GM10248 (cell line): ENCODE data around the gene MMP12.
"Not testable (repeated sequence)": the region's sequence is repeated elsewhere in the genome, so short reads cannot be mapped to it uniquely, and the experiment has no call there.

Source experiments
- CTCF ChIA-PET: fragments of 300-600 bp; sonication (Branson Sonifier 250); formaldehyde crosslinking; extraction: SDS; loops from one replicate; lab custom pipeline; 2021; ENCODE audit warnings: antibody characterized with exemption; lab: Yijun Ruan, JAX
- POLR2A ChIA-PET: fragments of 350-650 bp; sonication (Branson Sonifier 250); formaldehyde crosslinking; extraction: SDS; loops from one replicate; lab custom pipeline; 2020; ENCODE audit warnings: antibody characterized with exemption; lab: Yijun Ruan, JAX
- DNase-seq: peaks from one replicate; pipeline ENCODE4 v3.0.0; 2012; ENCODE audit errors: extremely low spot score
- CTCF ChIP-seq: IDR thresholded peaks from 2 replicates; pipeline ENCODE4 v1.5.1; 2012; ENCODE audit warnings: mild to moderate bottlenecking, low read depth; ENCODE audit errors: extremely low read depth, missing control alignments, control extremely low read depth

Gene MMP12

GRCh38 chr11:102911758-102912481, 37.1 kb upstream of the MMP12 start:
- TF ChIP-seq CTCF = no peak
- CTCF ChIA-PET = interaction anchor here (1.0 to 5.7 kb wide), 2 partner anchors 29 to 37 kb away, joined by 3 to 30 read pairs; partner anchors contain the start of gene MMP12
- DNase-seq = no peak
- POLR2A ChIA-PET = no interaction called here

GRCh38 chr11:102905848-102906247, 31.1 kb upstream of the MMP12 start:
- POLR2A ChIA-PET, CTCF ChIA-PET, DNase-seq: not testable (repeated sequence)

GRCh38 chr11:102903895-102904294, 29.1 kb upstream of the MMP12 start:
- DNase-seq, POLR2A ChIA-PET: not testable (repeated sequence)
- CTCF ChIA-PET = interaction anchor here (1.4 kb wide), 1 partner anchor 11 kb away, joined by 5 read pairs; no protein-coding TSS in a partner anchor

GRCh38 chr11:102900346-102900745, 25.6 kb upstream of the MMP12 start:
- POLR2A ChIA-PET = no interaction called here
- DNase-seq = no peak
- no peak for TF ChIP-seq CTCF
- CTCF ChIA-PET = no interaction called here

GRCh38 chr11:102891736-102892135, 17.0 kb upstream of the MMP12 start:
- no peak for DNase-seq
- no peak for TF ChIP-seq CTCF
- ChIA-PET POLR2A (no interaction called here), CTCF (interaction anchor here (1.0 to 1.6 kb wide), 4 partner anchors 15 to 81 kb away, joined by 3 to 5 read pairs (median 3); no protein-coding TSS in a partner anchor)

GRCh38 chr11:102886999-102887398, 12.2 kb upstream of the MMP12 start:
- CTCF ChIA-PET = interaction anchor here (1.7 kb wide), 1 partner anchor 9 kb away, joined by 5 read pairs; no protein-coding TSS in a partner anchor
- TF ChIP-seq CTCF = no peak
- DNase-seq = no peak
- POLR2A ChIA-PET = no interaction called here

- ChIA-PET CTCF (interaction anchor here (0.7 to 1.5 kb wide), 3 partner anchors 21 to 68 kb away, joined by 3 read pairs; no protein-coding TSS in a partner anchor), POLR2A (no interaction called here)
- no peak for DNase-seq
- TF ChIP-seq CTCF = no peak
Observed at GRCh38 chr11:102883141-102883540, 8.4 kb upstream of the MMP12 start.
